Measurements from ENCODE around the gene NUP93.
A peak's percentile ranks its signal among the peaks of the same experiment; 100 is the strongest.

Gene NUP93

DNA sequence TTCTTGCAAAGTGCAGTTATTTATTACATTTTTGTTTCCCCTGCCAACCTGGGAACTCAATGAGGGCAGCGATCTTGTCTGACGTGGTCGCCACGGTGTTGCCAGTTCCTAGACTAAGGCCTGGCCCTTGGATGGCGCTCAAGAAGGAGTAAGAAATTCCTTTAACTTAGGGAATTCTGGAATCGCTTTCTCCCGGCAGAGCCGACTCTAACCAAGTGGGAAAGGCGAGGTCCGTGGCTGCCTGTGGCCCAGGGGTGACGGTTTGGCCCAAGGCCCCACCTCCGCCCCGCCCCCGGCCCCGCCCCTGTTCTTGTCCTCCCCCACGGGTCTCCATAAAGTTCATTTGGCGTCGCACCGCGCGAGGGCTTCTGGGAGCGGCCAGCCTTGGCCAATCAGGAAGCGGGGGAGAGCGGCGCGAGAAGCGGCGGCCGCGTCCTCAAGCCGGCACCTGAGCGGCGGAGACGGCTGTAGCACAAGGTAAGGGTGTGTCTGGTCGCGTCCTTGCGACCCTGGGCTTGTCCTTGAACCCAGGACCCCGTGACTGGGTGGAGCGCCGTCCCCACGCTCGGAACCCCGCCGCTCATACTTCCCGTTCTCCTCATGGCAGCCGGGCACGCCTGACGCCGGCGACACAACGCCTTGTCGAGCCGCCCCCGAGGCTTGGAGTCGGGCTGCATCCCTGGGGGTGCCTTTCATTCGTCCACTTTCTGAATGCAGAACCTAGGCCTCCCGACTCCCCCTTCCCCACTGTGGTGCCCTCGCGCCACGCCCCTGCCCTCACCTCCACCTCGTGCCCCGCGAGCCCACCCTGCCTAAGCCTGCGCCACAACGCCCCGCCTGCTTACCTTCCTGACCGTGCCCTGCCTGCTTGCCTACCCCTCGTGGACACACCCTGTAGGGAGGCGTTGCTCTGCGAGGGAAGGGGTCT lies at the start of gene NUP93:
Gene NUP93 (plus strand): TSS at position 395 of the 928 bp plus-strand sequence. CDS start 18,119 bp downstream, outside the sequence.
- DNase-seq, result peak; percentile 94

DNA sequence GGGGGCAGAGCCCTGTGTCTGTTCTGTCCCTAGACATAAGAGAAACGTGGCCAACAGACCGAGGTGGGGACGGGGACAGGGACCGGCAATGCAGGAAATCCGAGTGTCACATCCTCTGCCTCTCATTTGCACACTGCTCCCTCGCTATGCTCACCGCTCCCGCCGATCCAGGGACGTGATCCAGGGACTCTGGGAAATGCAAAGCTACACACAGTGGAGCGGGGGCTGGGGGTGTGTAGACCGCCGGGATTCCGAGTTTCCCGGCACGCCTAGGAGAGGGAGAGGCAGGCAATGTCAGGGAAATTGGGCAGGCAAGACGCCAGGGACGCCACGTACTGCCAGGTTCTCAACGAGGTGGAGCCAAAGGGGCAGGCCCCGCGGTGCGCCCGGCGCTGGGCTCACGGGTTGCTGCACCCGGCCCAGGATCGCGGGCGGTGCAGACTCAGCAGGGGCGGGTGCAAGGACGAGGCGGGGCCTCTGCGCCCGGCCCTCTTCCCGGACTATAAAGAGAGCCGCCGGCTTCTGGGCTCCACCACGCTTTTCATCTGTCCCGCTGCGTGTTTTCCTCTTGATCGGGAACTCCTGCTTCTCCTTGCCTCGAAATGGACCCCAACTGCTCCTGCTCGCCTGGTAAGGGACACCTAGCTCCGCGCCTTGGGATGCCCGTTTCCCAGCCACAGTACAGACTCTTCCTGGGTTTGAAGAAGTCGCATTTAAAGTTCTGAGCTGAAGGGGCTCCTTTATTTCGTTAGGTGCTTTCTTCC lies 47.8 kb upstream of the NUP93 start, which contains the start of gene MT1X:
Gene MT1X (plus strand): TSS at position 532 of the 764 bp plus-strand sequence. CDS start 71 bp downstream, at position 603.
- DNase-seq, result peak; percentile 78

DNA sequence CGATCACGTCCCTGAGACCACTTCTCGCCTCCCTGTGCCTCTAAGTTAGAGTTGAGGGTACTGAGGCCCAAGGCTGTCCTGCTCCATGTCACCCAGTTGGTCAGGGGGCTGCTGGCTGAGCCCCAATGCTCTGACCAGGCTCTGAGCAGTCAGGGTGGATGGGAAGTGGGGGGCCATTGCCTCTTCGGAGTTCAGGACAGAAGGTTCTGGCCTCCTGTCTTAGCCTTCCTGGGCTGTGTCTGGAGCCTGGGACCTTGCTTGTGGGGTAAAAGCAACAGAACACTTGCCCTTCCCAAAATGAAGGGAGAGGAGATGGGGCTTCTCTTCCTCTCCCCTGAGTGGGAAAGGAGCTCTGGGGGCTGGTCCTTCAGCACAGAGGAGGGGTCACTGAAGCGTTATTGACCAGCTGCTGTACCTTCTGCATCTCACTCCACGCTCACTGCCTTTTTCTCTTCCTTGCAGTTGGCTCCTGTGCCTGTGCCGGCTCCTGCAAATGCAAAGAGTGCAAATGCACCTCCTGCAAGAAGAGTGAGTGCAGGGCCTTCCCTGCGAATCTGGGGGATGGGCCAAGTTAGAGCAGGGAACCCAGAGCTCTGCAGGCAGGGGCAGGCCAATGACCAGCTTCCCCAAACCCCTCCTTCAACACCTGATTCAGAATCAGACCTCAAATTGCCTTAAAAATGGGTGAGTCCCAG lies 47.1 kb upstream of the NUP93 start:
- peak; percentile 4 for DNase-seq

DNA sequence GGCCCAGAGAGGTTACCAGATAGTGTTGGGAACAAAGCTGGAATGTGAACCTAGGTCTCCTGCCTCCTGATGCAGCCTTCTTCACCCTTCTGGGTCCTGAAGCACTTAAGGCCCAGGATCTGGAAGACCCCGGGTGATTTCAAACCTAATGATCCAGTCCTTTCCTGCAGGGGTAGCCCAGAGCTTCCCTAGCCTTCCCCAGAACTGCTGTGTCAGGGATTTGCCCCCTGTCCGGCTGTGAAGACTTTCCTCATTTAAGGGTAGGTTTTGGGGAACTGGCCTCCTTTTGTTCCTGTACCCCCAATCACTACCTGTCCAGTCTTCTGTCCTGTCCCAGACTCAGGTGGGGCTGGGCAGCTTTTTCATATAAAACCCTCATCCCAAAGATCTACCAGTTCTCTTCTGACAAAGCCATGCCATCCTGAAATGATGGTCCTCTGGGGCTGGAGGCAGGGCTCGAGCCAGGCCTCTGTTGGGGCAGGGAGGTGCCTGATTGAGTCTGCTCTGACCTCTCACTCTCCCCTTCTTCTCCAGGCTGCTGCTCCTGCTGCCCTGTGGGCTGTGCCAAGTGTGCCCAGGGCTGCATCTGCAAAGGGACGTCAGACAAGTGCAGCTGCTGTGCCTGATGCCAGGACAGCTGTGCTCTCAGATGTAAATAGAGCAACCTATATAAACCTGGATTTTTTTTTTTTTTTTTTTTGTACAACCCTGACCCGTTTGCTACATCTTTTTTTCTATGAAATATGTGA lies 46.3 kb upstream of the NUP93 start:
- no peak for DNase-seq

DNA sequence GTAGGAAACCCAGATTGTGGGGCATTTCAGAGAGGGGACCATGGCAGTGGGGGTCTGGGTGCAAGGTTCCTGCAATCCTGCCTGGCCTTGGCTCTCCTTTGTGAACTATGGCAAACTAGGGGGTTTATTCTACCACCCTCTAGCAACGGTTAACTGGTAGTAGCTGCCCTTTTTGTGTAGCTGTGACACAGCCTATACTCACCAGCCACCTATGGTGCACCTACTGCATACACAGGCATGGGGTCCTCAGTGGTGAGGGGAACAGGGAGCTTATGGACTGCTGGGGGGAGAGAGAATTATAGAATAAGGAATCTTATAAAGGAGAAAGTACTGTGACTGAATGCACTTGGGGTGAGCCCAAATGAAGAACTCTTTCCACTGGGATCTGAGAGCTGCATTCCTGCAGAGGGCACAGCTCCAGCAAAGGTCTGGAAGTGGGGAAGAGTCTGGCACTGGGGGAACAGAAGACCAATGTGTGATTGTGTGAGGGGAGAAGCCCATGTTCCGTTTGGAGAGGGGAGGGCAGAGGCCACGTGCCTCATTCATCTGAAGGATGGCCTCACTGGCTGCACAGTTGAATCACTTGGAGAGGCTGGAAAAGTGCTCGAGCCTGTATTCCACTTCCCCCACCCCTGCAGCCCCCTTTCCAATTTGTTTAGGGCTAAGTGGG lies 45.5 kb upstream of the NUP93 start:
- no peak for DNase-seq

DNA sequence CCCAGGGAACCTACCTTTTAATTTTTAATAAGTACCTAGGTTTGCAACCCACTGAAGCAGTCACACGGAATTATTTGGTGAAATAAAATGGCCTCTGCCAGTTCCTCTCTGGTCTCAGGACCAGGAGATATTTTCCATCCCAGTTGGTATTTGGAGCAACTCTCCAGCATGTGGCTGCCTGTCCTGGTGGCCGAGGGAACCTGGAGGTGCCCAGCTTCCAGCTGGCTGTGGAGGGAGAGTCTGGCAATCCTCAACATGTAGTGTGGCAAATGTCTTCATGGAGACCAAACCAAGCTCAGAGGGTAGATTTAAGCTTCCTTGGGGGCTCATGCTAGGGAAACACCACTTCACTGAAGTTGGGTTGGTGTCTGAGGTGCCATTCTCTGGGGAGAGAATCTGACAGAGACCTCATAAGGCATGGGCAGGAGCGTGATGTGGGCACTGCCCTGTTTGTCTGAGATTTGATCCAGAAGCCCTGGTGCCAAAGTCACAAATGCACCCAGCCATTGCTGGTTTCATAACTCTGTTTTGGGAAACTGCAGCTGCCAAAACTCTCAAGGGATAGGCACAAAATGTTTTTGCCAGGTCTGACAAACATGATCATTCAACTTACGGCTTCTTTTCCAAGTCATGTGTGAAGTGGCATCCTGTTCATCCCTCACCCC lies 44.9 kb upstream of the NUP93 start:
- no peak for DNase-seq

DNA sequence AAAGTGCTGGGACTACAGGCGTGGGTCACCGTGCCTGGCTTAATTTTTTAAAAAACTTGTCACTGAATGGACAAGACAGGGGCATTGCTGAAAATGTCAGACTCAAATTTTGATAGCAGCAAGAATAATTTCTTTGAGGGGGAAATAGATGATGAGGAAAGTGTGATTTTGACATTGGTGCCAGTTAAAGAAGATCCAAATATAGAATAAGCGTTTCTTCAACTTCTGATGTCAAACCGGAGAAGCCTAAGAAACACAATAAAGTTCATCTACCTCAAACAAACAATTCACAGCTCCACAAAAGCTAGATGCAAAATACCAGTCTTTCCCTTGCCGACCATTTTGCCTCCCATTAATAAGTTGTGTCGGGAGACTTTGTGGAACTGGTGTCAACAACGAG lies 43.2 kb upstream of the NUP93 start:
- no peak for DNase-seq

DNA sequence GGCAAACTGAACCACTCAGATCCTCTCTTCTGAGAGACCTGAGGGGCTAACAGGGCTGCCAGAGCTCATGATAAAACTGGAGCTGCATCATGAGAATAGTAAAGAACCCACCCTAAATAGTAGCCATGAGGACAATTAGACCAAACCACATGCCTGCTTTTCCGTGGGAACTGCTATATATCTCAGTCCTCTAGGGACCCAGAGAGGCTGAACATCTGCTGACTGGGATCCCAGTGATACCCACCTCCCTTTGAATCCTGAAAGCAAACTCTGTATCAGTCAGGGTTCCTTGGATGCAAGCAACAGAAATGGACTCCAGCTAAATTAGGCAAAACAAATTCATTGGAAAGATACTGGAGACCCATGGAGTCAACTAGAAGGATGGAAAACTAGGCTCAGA lies 41.2 kb upstream of the NUP93 start:
- peak; percentile 9 for DNase-seq

DNA sequence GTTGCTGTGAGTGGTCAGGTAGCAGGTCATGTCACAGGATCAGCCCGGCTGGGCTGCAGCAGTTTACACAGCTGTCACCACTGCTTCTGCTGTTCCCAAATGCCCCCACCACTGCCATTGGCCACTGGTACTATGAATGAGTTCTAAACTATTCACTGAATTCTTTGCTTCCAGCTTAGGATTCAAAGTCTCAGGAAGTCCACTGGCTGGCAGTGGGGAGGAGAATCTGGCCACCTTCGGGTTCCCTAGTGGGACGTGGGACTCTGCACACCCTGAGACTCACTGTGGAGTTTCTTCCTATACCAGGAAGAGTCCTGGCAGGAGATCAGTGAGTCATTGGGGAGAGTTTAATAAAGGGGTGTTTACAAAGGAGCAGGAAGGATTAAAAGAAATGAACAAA lies 40.8 kb upstream of the NUP93 start:
- no peak for DNase-seq

DNA sequence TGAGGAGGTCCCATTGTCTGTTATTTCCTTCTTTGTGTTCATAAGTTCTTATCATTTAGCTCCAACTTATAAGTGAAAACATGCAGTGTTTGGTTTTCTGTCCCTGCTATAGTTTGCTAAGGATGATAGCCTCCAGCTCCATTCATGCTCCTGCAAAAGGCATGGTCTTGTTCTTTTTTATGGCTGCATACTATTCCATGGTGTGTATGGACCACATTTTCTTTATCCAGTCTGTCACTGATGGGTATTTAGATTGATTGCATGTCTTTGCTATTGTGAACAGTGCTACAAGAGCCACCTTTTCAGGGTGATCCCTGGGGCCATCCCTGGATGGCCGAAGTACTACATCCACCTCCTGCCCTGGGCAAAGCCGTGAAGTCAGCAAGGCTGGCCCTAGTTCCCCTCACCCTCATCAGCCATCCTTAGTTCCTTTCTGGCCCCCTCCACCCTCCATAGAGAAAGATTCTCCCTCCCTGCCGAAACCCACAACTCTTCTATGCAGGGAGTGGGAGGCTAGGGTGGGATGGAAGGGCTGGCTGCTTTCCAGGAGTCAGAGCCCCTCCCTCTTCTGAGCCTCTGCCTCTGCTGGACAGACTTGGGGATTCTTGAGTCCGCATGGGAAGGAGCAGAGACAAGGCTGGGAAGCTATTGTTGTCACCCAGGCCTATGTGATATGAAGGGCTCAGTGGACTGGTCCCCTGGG lies 39.4 kb upstream of the NUP93 start:
- DNase-seq, result no peak

DNA sequence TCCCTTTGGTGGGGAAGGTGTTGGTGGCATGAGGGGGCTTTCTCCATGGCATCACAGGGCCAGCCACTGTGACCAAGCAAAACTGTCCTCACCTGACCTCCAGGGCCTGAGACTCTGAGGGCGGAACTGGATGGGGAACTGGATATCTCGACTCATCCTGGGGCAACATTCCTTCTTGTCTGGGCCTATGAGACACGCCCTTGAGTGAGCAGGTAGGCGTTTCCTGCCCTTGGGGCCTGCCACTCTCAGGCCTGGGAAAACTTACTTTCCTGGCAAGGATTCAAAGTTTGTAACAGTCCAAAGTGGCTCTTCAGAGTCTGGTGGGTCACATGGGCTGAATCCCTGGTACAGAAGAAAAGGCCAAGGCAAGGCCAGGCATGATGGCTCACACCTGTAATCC lies 38.0 kb upstream of the NUP93 start:
- DNase-seq, result no peak

DNA sequence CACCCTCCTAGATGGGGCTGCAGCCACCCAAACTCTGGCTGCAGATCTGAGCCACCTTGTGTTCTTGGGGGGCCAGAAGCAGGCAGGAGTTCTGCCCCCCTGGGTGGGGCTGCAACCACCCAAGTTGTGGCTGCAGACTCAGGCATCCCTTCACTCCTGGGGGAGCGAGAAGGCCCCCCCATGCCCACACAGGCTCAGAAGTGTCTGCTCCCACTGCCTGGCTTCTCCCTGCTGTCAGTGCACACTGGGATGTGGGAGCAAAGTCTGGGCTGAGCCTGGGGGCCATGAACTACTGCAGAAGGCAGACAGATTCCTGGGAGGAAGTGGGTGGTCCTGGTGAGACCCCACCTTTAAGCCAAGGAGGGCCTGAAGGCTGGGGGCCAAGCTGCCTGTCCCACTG lies 34.7 kb upstream of the NUP93 start:
- no peak for DNase-seq

DNA sequence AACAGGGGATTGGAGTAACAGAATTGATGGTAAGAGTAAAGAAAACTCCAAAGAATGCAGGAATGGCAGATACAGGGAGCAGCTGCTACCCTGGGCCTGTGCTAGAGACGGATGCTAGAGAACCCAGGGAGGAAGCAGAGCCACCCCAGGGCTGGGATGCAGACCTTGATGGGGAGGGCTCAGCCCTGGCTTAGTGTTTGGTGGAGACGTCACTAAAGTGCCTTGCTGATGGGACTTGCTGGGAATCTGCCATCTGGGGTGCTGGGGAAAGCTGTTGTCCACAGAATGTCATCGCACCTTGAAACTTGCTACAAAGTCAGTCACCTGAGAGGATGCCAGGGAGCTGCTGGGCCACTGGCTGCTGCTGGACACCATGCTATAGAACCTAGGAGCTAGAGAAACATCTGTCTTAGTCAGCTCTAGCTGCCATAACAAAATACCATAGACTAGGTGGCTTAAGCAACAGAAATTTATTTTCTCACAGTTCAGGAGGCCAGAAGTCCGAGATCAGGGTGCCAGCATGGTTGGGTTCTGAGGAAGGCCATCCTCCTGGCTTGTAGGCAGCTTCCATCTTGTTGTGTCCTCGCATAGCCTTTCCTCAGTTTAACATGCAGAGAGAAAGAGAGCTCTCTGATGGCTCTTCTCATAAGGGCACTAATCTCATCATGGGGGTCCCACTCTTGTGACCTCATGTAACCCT lies 32.3 kb upstream of the NUP93 start:
- DNase-seq, result no peak

DNA sequence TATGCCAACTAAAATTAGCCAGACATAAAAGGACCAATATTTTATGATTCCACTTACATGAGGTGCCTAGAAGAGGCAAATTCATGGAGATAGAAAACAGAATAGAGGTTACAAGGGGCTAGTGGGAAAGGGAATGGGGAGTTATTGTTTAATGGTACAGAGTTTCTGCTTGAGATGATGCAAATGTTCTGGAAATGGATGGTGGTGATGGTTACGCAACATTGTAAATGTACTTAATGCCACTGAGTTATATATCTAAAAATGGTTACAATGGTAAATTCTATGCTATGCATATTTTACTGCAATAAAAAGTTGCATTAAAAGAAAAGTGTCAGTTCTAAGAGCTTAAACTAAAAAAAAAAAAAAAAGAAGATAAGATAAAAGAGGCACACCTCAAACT lies 29.7 kb upstream of the NUP93 start:
- no peak for DNase-seq

DNA sequence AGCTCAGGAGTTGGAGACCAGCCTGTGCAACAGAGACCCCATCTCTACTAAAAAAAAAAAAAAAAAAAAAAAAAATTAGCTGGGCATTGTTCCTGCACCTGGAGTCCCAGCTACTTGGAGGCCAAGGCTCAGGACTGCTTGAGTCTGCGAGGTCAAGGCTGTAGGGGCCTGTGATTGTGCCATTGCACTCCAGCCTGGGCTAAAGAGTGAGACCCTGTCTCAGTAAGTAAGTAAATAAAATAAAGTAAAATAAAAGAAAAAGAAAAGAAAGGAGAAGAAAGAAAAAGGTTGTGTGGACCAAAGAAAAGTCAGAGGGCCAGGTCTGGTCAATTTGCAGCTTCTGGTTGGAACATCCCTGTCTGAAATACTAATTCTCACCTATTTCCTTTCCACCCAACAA lies 29.3 kb upstream of the NUP93 start:
- DNase-seq, result no peak

DNA sequence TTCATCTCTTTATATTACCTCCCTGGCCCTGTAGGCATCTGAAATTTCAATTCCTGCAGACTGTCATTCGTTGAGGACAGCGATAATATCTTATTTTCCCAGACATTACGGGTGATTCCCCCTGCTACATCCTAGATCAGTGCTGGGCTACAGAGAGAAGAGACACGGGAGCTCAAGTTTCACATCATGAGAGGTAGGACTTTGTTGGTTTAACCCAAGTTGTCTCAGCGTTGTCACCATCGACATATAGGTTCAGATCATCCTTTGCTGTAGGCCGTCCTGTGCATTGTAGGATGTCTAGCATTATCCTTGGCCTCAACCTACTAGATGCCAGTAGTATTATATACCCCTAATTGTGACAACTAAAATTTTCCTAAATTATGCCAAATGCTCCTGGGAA lies 28.4 kb upstream of the NUP93 start:
- DNase-seq, result no peak

DNA sequence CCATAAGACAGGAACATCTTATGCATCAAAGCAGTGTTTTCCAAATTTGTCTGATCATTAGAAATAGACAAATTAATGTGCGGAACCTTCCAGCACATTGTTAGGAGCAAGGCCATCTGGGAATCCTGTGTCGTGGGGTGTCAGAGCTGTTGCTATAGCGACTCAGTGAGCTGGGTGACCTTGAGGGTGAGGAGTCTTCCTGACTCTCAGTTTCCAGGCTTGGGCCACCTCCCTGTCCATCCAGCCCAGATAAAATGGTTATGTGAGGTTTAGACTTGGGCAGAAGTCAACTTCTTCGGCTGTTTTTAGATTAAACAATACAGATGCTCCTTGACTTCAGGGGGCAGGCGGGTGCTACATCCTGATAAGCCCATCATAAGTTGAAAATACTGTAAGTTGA lies 27.1 kb upstream of the NUP93 start:
- no peak for DNase-seq

DNA sequence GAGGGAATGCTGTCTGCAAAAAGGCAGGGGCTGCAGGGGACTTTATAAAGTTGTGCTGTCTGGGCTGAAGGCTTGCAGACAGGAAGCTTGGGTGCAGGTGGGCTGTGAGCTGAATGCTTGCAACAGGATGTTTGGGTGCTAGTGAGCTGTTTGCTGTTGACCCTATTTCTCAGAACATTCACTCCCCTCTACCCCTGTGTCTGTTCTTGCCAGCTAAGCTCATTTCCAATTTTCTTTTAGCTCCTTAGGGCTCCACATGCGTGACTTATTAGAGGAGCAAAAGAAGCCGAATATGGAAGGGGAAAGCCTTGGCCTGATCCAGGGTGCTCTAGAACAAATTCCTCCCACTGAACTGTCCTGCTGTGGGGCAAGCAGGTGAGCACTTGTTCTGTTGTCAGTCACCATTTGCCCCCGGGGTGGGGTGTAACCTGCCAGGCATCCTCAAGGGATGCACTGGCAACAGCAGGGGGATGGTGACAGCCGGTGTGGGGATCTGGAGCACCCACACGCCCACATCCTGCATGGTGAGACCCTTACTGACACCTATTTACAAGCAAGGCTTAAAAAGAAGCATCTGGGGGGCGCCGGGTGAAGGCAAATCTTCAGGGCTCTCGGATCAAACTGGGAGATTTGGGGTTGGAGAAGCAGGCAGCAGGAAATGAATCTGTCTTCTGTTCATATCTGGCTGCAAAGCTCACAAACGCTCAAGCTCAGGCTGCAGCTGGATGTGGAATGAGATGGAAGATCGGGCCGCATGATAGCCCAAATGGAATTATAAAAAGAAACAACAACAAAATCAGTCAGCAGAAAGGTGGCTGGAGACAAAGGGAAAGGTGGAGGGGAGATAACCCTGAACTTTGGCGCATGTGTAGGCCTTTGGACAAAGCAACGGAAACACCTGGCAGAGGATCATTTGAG lies 21.1 kb upstream of the NUP93 start:
- DNase-seq, result no peak

DNA sequence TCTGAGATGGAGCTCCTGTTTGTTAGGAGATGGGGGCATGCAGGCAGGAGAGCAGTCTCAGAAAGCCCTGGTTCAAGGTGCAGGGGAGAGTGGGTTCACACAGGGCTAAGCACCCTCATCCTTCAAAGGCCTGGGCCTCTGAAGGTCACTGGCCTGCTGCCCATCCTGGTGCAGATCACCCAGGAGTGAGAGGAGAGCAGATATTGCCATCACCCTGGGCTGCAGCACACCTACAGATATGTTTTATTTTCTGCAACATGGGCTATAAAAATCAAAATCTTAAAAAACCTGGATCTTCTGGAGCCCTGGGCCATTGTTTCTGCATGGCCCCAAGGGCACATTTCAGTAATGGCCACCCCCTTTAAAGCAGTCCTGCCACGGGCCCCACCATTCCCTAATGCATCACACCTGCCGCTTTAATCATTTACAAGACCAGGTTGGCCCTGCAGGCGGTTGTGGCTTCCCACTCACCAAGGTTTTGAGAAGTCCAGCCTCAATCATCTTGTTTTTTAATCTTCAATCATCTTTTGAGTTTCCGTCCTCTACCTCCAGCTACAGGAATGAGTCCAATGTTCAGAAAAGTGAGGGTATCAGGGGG lies 20.4 kb upstream of the NUP93 start:
- no peak for DNase-seq
